GM23338 (cell line): ENCODE data around the gene ZNF653. TPM values are rescaled to one million over a fixed set of nuclear protein-coding genes. Genes with fewer than 3 reads are reported as not detected.

ENCODE experiments used
- ATAC-seq: fragments of 200-7000 bp; cut with Tn5 transposase; 3 replicates; pipeline ENCODE4 v1.9.1; 2020
- DNase-seq: peaks from one replicate; pipeline ENCODE4 v3.0.0-alpha.2; 2015; ENCODE audit warnings: low spot score
- H2AFZ ChIP-seq: fragments of 200-600 bp; sonication (generic); 2 replicates; pipeline ENCODE4 v1.8.0; 2016; ENCODE audit warnings: antibody characterized with exemption, mild to moderate bottlenecking, moderate library complexity
- H3F3A ChIP-seq: fragments of 200-600 bp; sonication (generic); replicated peaks from 2 replicates; pipeline ENCODE4 v1.8.0; 2017; ENCODE audit warnings: antibody characterized with exemption, mixed run types, low read depth
- H3K27ac ChIP-seq: fragments of 200-600 bp; sonication (generic); 2 replicates; pipeline ENCODE4 v1.6.1; 2016; ENCODE audit warnings: low read depth
- H3K27me3 ChIP-seq: fragments of 200-600 bp; sonication (generic); 2 replicates; pipeline ENCODE4 v1.8.0; 2016; ENCODE audit warnings: mild to moderate bottlenecking, mixed run types, moderate library complexity; ENCODE audit not compliant: insufficient read depth
- H3K36me3 ChIP-seq: fragments of 200-600 bp; sonication (generic); 2 replicates; pipeline ENCODE4 v1.8.0; 2016; ENCODE audit warnings: mild to moderate bottlenecking; ENCODE audit not compliant: insufficient read depth
- H3K4me1 ChIP-seq: fragments of 200-600 bp; sonication (generic); 2 replicates; pipeline ENCODE4 v1.8.0; 2016; ENCODE audit warnings: mild to moderate bottlenecking, moderate library complexity; ENCODE audit not compliant: insufficient read depth
- H3K4me2 ChIP-seq: fragments of 200-600 bp; sonication (generic); 2 replicates; pipeline ENCODE4 v1.7.1; 2017; ENCODE audit warnings: mixed run types
- H3K4me3 ChIP-seq: fragments of 200-600 bp; sonication (generic); 2 replicates; pipeline ENCODE4 v1.6.1; 2016; ENCODE audit warnings: mixed run types
- H3K79me2 ChIP-seq: fragments of 200-600 bp; sonication (generic); replicated peaks from 2 replicates; pipeline ENCODE4 v1.8.0; 2017; ENCODE audit warnings: mild to moderate bottlenecking; ENCODE audit not compliant: insufficient read depth
- H3K9me2 ChIP-seq: fragments of 200-600 bp; sonication (generic); 2 replicates; pipeline ENCODE4 v1.8.0; 2017; ENCODE audit not compliant: insufficient read depth
- H4K20me1 ChIP-seq: fragments of 200-600 bp; sonication (generic); replicated peaks from 2 replicates; pipeline ENCODE4 v1.8.0; 2017; ENCODE audit warnings: mild to moderate bottlenecking; ENCODE audit not compliant: insufficient read depth
- H3K27ac Mint-ChIP-seq: 2 replicates; pipeline ENCODE4 v1.8.0; 2020; ENCODE audit warnings: inconsistent platforms, mild to moderate bottlenecking, moderate library complexity, mixed read lengths
- H3K27me3 Mint-ChIP-seq: 3 replicates; pipeline ENCODE4 v1.8.0; 2022; ENCODE audit warnings: low read depth, mild to moderate bottlenecking, moderate library complexity, mixed read lengths, inconsistent platforms; ENCODE audit not compliant: insufficient read depth, poor library complexity
- H3K36me3 Mint-ChIP-seq: 3 replicates; pipeline ENCODE4 v1.8.0; 2021; ENCODE audit warnings: low read depth, mild to moderate bottlenecking, inconsistent platforms, moderate library complexity, mixed read lengths
- H3K4me1 Mint-ChIP-seq: 3 replicates; pipeline ENCODE4 v1.8.0; 2020; ENCODE audit warnings: mild to moderate bottlenecking, inconsistent platforms, mixed read lengths
- H3K4me3 Mint-ChIP-seq: 3 replicates; pipeline ENCODE4 v1.8.0; 2021; ENCODE audit warnings: moderate library complexity, mild to moderate bottlenecking, inconsistent platforms, mixed read lengths
- H3K9me3 Mint-ChIP-seq: 3 replicates; pipeline ENCODE4 v1.8.0; 2020; ENCODE audit warnings: moderate library complexity, mild to moderate bottlenecking, inconsistent platforms, mixed read lengths
- CREB1 ChIP-seq: fragments of 250-450 bp; sonication (Bioruptor Pico); IDR thresholded peaks from 2 replicates; pipeline ENCODE4 v1.5.0; 2020; ENCODE audit warnings: low read depth, mild to moderate bottlenecking, moderate library complexity
- EZH2 ChIP-seq: fragments of 200-600 bp; sonication (generic); IDR thresholded peaks from one replicate; pipeline ENCODE4 v1.8.0; 2017; ENCODE audit warnings: antibody characterized with exemption, mild to moderate bottlenecking, low read depth; ENCODE audit not compliant: unreplicated experiment
- EZH2phosphoT487 ChIP-seq: fragments of 200-600 bp; sonication (generic); IDR thresholded peaks from one replicate; pipeline ENCODE4 v1.8.1; 2018; ENCODE audit warnings: antibody characterized with exemption; ENCODE audit not compliant: unreplicated experiment
- JUNB ChIP-seq: IDR thresholded peaks from one replicate; pipeline ENCODE4 v1.6.1; 2016; ENCODE audit warnings: antibody characterized with exemption; ENCODE audit not compliant: unreplicated experiment
- POLR2AphosphoS5 ChIP-seq: IDR thresholded peaks from 2 replicates; pipeline ENCODE4 v1.6.1; 2016; ENCODE audit warnings: antibody characterized with exemption, low read depth
- ZNF114 ChIP-seq: fragments of 250-450 bp; sonication (Bioruptor Pico); IDR thresholded peaks from 2 replicates; pipeline ENCODE4 v1.5.0; 2020; ENCODE audit warnings: mild to moderate bottlenecking, moderate library complexity
- polyA plus RNA-seq: library from polyadenylated mRNA; unstranded; fragments of >200 nt; fragmentation: Nextera tagmentation; extraction: Ambion mirVana; gene quantifications from 2 replicates; pipeline ENCODE4 v1.2.1, GENCODE V29; 2016
- total RNA-seq: library from RNA; depleted of rRNA; stranded (reverse); fragments of >200 nt; shearing (Covaris generic); gene quantifications from 2 replicates; pipeline ENCODE4 v1.2.3, GENCODE V29; 2014
- TF ChIP-seq, protein P1 (sequence below), 2 experiments: fragments of 200-600 bp in 1 of 2; sonication (generic) in 1 of 2; conservative IDR thresholded peaks; 2 replicates each; pipeline versions ENCODE4 v1.5.1 to v1.6.1; 2016 to 2017; ENCODE audit warnings: antibody characterized with exemption in 2 of 2, low read depth in 2 of 2, mild to moderate bottlenecking in 2 of 2, moderate library complexity in 1 of 2
- TF ChIP-seq, protein P2 (sequence below): IDR thresholded peaks from one replicate; pipeline ENCODE4 v1.6.1; 2018; ENCODE audit warnings: antibody characterized with exemption; ENCODE audit not compliant: unreplicated experiment

Gene ZNF653
- total and polyA plus RNA-seq, 2 experiments from 2014 or later = 2.5 to 5.3 TPM

DNA sequence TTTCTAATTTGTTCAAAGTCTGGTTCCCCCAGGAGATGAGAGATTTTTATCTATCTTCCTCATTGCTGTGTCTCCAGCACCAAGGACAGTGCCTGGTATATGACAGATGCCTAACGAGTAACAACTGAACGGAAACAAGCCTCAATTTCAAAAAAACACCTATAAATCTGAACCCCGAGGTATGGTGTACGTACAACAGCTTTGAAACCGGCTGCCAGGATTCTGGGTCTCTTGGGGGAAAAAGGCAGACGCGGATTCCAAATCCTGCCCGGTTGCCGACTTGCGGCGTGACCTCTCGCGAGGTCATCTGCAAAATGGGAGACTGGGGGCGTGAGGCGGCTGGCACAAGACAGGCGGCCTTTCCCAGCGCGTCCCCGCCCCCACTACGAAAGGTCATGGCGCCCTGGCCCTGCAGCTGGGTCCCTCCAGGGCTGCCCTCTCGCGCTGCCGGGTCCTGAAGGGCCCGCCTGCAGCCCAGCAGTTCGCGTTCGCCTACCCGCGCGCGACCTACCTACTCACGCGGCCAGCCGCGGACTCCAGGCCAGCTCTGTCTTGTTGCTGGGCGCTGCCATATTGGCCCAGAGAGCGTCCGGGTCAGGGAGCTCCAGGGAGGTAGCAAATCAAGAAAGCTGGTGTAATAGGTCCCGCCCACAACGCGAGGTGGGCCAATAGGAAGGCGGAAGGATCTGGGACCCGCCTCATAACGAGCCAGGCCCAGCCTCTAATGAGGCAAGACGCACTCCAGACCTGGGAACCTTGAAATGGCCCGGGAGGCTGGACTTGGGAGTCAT lies 23.1 kb upstream of the ZNF653 start, which contains the start of gene ECSIT:
Gene ECSIT, minus strand, starts transcription at position 584 of the 791 bp plus-strand sequence. CDS start 9,964 bp downstream, outside the sequence.
- H3K4me1 Mint-ChIP-seq = peaks cover 8% of the 10 kb centered on the region

More for the DNA sequence above, 23.1 kb upstream of the ZNF653 start, which contains the start of gene ECSIT:
- peaks cover 7% of the 10 kb centered on the region for H3K36me3 Mint-ChIP-seq
- peaks cover 15% of the 10 kb centered on the region for H3K27me3 Mint-ChIP-seq
- Histone ChIP-seq H3K4me3 (peak within 1 kb of the TSS; percentile 82), H3K79me2 (peaks cover 11% of the 10 kb centered on the region), H3K4me1 (peaks cover 6% of the 10 kb centered on the region; the same call in 1 of the 2 replicates), H3K36me3 (no peaks in the 10 kb centered on the region), H3K27me3 (no peaks in the 10 kb centered on the region), H3K27ac (peak within 1 kb of the TSS; percentile 67; the same call in 1 of the 2 replicates), H3F3A (no peaks in the 10 kb centered on the region), H3K4me2 (peak within 1 kb of the TSS; percentile 81), H2AFZ (peak within 1 kb of the TSS; percentile 69; the same call in 1 of the 2 replicates), H4K20me1 (peaks cover 5% of the 10 kb centered on the region; the same call in 1 of the 2 replicates), H3K9me2 (no peaks in the 10 kb centered on the region)
- TF ChIP-seq, protein P1, sequence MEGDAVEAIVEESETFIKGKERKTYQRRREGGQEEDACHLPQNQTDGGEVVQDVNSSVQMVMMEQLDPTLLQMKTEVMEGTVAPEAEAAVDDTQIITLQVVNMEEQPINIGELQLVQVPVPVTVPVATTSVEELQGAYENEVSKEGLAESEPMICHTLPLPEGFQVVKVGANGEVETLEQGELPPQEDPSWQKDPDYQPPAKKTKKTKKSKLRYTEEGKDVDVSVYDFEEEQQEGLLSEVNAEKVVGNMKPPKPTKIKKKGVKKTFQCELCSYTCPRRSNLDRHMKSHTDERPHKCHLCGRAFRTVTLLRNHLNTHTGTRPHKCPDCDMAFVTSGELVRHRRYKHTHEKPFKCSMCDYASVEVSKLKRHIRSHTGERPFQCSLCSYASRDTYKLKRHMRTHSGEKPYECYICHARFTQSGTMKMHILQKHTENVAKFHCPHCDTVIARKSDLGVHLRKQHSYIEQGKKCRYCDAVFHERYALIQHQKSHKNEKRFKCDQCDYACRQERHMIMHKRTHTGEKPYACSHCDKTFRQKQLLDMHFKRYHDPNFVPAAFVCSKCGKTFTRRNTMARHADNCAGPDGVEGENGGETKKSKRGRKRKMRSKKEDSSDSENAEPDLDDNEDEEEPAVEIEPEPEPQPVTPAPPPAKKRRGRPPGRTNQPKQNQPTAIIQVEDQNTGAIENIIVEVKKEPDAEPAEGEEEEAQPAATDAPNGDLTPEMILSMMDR (conservative IDR thresholded peaks at IDR 0.05; ENCODE audit: low read depth in 2 of 2) = no peak
- TF ChIP-seq, protein P2, sequence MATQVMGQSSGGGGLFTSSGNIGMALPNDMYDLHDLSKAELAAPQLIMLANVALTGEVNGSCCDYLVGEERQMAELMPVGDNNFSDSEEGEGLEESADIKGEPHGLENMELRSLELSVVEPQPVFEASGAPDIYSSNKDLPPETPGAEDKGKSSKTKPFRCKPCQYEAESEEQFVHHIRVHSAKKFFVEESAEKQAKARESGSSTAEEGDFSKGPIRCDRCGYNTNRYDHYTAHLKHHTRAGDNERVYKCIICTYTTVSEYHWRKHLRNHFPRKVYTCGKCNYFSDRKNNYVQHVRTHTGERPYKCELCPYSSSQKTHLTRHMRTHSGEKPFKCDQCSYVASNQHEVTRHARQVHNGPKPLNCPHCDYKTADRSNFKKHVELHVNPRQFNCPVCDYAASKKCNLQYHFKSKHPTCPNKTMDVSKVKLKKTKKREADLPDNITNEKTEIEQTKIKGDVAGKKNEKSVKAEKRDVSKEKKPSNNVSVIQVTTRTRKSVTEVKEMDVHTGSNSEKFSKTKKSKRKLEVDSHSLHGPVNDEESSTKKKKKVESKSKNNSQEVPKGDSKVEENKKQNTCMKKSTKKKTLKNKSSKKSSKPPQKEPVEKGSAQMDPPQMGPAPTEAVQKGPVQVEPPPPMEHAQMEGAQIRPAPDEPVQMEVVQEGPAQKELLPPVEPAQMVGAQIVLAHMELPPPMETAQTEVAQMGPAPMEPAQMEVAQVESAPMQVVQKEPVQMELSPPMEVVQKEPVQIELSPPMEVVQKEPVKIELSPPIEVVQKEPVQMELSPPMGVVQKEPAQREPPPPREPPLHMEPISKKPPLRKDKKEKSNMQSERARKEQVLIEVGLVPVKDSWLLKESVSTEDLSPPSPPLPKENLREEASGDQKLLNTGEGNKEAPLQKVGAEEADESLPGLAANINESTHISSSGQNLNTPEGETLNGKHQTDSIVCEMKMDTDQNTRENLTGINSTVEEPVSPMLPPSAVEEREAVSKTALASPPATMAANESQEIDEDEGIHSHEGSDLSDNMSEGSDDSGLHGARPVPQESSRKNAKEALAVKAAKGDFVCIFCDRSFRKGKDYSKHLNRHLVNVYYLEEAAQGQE = peak; percentile 79
- peak; percentile 53 for TF ChIP-seq CREB1 (CRISPR knock-in tag)
- TF ChIP-seq EZH2phosphoT487 = no peak
- peak; percentile 63 for TF ChIP-seq POLR2AphosphoS5
- no peak for TF ChIP-seq EZH2
- no peak for TF ChIP-seq ZNF114
- no peak for TF ChIP-seq JUNB
- DNase-seq = peak; percentile 99
- H3K4me3 Mint-ChIP-seq = peak within 1 kb of the TSS; percentile 95
- peak; percentile 96 for ATAC-seq
- H3K27ac Mint-ChIP-seq = peak within 1 kb of the TSS; percentile 93
- H3K9me3 Mint-ChIP-seq = no peaks in the 10 kb centered on the region
